ENCODE results near the gene EXTL1. TPM values are rescaled to one million over a fixed set of nuclear protein-coding genes. Genes with fewer than 3 reads are reported as not detected.

Gene EXTL1
- total and polyA plus RNA-seq, 2 of the 4 experiments (the other 2 are of a cell fraction): 0.90 to 5.2 TPM

GRCh38 chr1:26014179-26014578 is 7.4 kb upstream of the EXTL1 start:
- H3K23ac ChIP-seq (ENCODE audit: low read depth, low read length): no peak overlapping the region
- dilution Hi-C loops (cut with HindIII; ENCODE audit: low sequenced_read_pairs, unreplicated experiment): no loop called here
- H3K9ac ChIP-seq (ENCODE audit: low read depth, low read length): no peak overlapping the region
- BruUV-seq (replicated peaks): no TSS peak
- no peak overlapping the region for H3K4ac ChIP-seq (ENCODE audit: low read depth, low read length)
- CTCF ChIA-PET: no interaction called here
- H2BK20ac ChIP-seq (ENCODE audit: low read depth, low read length): no peak overlapping the region
- POLR2A ChIA-PET (ENCODE audit: unreplicated experiment): no interaction called here
- no peak for ATAC-seq (ENCODE audit: low read depth)
- in situ Hi-C loops (cut with MboI; ENCODE audit: low sequenced_read_pairs): no loop called here
- no peak overlapping the region for H2BK15ac ChIP-seq (ENCODE audit: low read depth, low read length)
- H3K27ac ChIP-seq (ENCODE audit: insufficient read depth, low read length): no peak overlapping the region
- intact Hi-C loops (cut with micrococcal nuclease): no loop called here
- no peaks in the 10 kb centered on the region for H3K9me3 ChIP-seq (ENCODE audit: control insufficient read depth, insufficient read depth, low read length)
- H3K18ac ChIP-seq (ENCODE audit: low read depth, low read length): no peak overlapping the region
- H3K14ac ChIP-seq (replicated peaks; ENCODE audit: low read depth, low read length): no peak overlapping the region
- no peak overlapping the region for H2AK5ac ChIP-seq (ENCODE audit: low read depth, low read length)
- peaks cover 12% of the 10 kb centered on the region for H3K4me1 ChIP-seq (ENCODE audit: control insufficient read depth, insufficient read depth, low read length)
- no peak overlapping the region for H4K8ac ChIP-seq (ENCODE audit: low read depth in 2 of 2, low read length in 2 of 2)
- H4K91ac ChIP-seq (ENCODE audit: insufficient read depth, low read depth, low read length): no peak overlapping the region
- H3K4me2 ChIP-seq (ENCODE audit: low read depth, low read length): no peak overlapping the region
- peaks cover 6% of the 10 kb centered on the region; the same call in 1 of the 2 replicates for H3K9me1 ChIP-seq (ENCODE audit: insufficient read depth, low read length)
- no peaks in the 10 kb centered on the region for H3K27me3 ChIP-seq (ENCODE audit: control insufficient read depth, insufficient read depth, low read length)
- no peaks in the 10 kb centered on the region for H3K79me1 ChIP-seq (ENCODE audit: low read depth in 1 of 2, low read length in 2 of 2)
- H3K36me3 ChIP-seq (ENCODE audit: control insufficient read depth, insufficient read depth, low read length): no peaks in the 10 kb centered on the region
- no peak overlapping the region for H2AFZ ChIP-seq (replicated peaks; ENCODE audit: low read length, poor library complexity)
- TF ChIP-seq CEBPB (IDR thresholded peaks at IDR 0.05; ENCODE audit: low read depth, low read length): no peak
- TF ChIP-seq RCOR1 (IDR thresholded peaks at IDR 0.05; ENCODE audit: insufficient replicate concordance, low read length): no peak
- no peak for TF ChIP-seq MAFK (IDR thresholded peaks at IDR 0.05; ENCODE audit: low read depth, low read length)
- TF ChIP-seq CHD1 (IDR thresholded peaks at IDR 0.05; ENCODE audit: low read depth, low read length): no peak
- TF ChIP-seq RFX5 (IDR thresholded peaks at IDR 0.05; ENCODE audit: low read depth, low read length): no peak
- TF ChIP-seq CTCF (conservative IDR thresholded peaks at IDR 0.05; ENCODE audit: low read depth, low read length): no peak
- TF ChIP-seq RAD21 (IDR thresholded peaks at IDR 0.05; ENCODE audit: low read length): no peak
- TF ChIP-seq USF2 (IDR thresholded peaks at IDR 0.05; ENCODE audit: low read depth, low read length): no peak
- TF ChIP-seq MAZ (IDR thresholded peaks at IDR 0.05; ENCODE audit: borderline replicate concordance, low read depth, low read length): no peak
- no peak for TF ChIP-seq ELK1 (IDR thresholded peaks at IDR 0.05; ENCODE audit: borderline replicate concordance, low read depth, low read length)
- no peak for TF ChIP-seq NFE2L2 (IDR thresholded peaks at IDR 0.05; ENCODE audit: low read depth, low read length)
- TF ChIP-seq MXI1 (IDR thresholded peaks at IDR 0.05; ENCODE audit: borderline replicate concordance, low read depth, low read length): no peak
- TF ChIP-seq BHLHE40 (IDR thresholded peaks at IDR 0.05; ENCODE audit: low read depth, low read length): no peak
- no peak for TF ChIP-seq POLR2A (IDR thresholded peaks at IDR 0.05; ENCODE audit: low read depth, low read length)
- no peak for TF ChIP-seq FOS (IDR thresholded peaks at IDR 0.05; ENCODE audit: low read depth, low read length)
- TF ChIP-seq SMC3 (IDR thresholded peaks at IDR 0.05; ENCODE audit: low read depth, low read length): no peak
- peak overlapping the region; percentile 81 for H2AK9ac ChIP-seq (replicated peaks; ENCODE audit: low read depth, low read length, poor library complexity)
- no peak for DNase-seq
- WGBS, 2 experiments (ENCODE audit: extremely low coverage in 2 of 2, insufficient read length in 1 of 2): no CpG with 5 or more reads among the region's 2 CpGs
- no peak overlapping the region for H4K5ac ChIP-seq (ENCODE audit: low read depth, low read length)
- no peaks in the 10 kb centered on the region for H4K20me1 ChIP-seq (ENCODE audit: insufficient read depth, low read length)
- no peak overlapping the region for H2BK120ac ChIP-seq (ENCODE audit: low read depth, low read length)
- no peak overlapping the region for H3K56ac ChIP-seq (ENCODE audit: extremely low read depth, insufficient read depth, low read length)
- H2BK5ac ChIP-seq (ENCODE audit: low read depth, low read length, poor library complexity, severe bottlenecking): no peak overlapping the region
- no peak overlapping the region for H3K4me3 ChIP-seq (ENCODE audit: insufficient read depth, low read depth, low read length)

Measured in IMR-90 (cell line).